ENCODE data around the gene TRNP1. TPM values are rescaled to one million over a fixed set of nuclear protein-coding genes. Genes with fewer than 3 reads are reported as not detected.

TRNP1 gene
- total RNA-seq, 4 donors from 2014 or later: 1.9 to 12.2 (median 3.2) TPM; not detected in 1

DNA sequence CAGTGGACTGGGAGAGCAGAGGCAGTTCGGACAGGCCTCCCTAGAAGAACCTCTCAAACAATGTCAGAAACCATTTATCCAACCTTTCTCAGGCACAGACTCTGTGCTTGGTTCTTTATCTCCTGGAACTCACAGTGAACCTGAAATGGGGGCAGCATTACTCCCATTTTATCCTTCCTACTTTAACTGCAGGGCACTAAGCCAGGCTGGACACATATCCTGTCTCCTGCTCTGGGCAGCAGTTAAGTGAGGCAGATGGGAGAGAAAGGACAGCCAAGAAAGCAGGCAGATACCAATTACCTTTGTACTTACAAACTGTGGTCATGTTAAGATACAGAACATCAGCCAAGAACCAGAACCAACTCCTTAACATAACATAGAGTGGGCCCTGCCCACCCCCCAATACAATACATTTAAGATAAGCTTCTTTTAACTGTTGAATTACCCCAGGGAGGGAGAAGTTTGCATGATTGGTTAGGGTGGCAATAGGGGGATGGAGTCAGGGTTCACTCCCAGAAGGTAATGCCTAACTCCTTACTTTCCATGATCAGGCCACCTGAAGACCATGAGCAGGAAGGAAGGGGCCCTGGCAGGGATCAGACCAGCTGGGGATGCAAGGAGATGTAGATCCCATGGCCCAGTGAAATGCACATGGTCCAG is 44.1 kb upstream of the TRNP1 start:
- no peak for DNase-seq
- Histone ChIP-seq H3K36me3 (peaks cover 0 to 36% (median 0%) of the 10 kb centered on the region in 3 donors), H3K27ac (no peak overlapping the region), H3K27me3 (no peaks in the 10 kb centered on the region), H3K9me3 (no peaks in the 10 kb centered on the region), H3K4me3 (no peak overlapping the region), H3K4me1 (peaks cover 0 to 19% (median 1%) of the 10 kb centered on the region in 4 donors)
- no peak for TF ChIP-seq POLR2A (IDR thresholded peaks at IDR 0.05)
- TF ChIP-seq, protein P1, sequence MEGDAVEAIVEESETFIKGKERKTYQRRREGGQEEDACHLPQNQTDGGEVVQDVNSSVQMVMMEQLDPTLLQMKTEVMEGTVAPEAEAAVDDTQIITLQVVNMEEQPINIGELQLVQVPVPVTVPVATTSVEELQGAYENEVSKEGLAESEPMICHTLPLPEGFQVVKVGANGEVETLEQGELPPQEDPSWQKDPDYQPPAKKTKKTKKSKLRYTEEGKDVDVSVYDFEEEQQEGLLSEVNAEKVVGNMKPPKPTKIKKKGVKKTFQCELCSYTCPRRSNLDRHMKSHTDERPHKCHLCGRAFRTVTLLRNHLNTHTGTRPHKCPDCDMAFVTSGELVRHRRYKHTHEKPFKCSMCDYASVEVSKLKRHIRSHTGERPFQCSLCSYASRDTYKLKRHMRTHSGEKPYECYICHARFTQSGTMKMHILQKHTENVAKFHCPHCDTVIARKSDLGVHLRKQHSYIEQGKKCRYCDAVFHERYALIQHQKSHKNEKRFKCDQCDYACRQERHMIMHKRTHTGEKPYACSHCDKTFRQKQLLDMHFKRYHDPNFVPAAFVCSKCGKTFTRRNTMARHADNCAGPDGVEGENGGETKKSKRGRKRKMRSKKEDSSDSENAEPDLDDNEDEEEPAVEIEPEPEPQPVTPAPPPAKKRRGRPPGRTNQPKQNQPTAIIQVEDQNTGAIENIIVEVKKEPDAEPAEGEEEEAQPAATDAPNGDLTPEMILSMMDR (IDR thresholded peaks at IDR 0.05): no peak

DNA sequence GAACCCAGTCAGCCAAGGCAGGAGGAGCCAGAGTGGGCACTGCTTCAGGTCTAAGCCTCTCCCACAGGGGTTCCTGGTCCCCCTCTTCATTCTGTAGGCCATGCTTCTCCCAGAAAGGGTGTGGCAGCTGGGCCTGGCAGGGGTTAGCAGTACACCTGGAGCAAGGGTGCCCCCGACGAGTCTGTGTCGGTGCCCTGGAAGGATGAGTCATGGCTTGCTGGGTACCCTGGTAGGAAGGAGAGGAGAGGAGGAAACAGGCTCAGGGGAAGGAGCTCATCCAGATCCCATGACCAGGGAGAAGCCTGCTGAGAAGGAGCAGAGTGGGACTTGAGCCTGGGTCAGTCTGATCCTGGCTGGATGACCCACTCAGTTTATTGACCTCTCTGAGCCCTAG is 43.6 kb upstream of the TRNP1 start:
- peaks cover 0 to 19% (median 1%) of the 10 kb centered on the region in 4 donors for H3K4me1 ChIP-seq
- peak in 1 of 3 donors; percentile 43 for DNase-seq
- peaks cover 0 to 30% (median 0%) of the 10 kb centered on the region in 3 donors for H3K36me3 ChIP-seq

DNA sequence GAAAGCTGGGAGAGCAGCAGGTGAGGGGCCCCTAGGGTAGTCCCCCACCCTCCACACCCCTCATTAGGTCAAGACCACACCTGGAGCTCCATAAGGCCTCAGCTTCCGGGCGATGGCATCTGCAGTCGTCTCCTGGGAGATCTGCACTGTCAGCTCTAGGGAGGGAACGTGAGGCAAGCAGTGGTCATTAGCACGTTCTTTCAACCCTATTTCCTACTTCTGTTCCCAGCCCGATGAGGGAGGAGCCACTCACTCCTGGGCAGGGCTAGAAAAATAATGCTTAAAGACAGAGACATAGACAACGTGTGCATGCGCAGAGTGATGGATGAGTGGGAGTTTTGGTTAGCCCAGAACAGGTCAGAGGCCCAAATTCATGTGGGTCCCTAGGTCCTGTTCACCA is 42.9 kb upstream of the TRNP1 start:
- Histone ChIP-seq H3K27me3 (no peaks in the 10 kb centered on the region), H3K9me3 (no peaks in the 10 kb centered on the region), H3K27ac (no peak overlapping the region), H3K4me3 (no peak overlapping the region), H3K4me1 (peaks cover 0 to 19% (median 0%) of the 10 kb centered on the region in 4 donors), H3K36me3 (peaks cover 0 to 24% (median 0%) of the 10 kb centered on the region in 3 donors)
- no peak for DNase-seq
- TF ChIP-seq, protein P1 (IDR thresholded peaks at IDR 0.05): no peak

More for the DNA sequence above, 43.6 kb upstream of the TRNP1 start:
- no peaks in the 10 kb centered on the region for H3K9me3 ChIP-seq
- H3K27me3 ChIP-seq: no peaks in the 10 kb centered on the region
- H3K4me3 ChIP-seq: no peak overlapping the region
- no peak for TF ChIP-seq POLR2A (IDR thresholded peaks at IDR 0.05)
- TF ChIP-seq, protein P1 (IDR thresholded peaks at IDR 0.05): no peak
- no peak overlapping the region for H3K27ac ChIP-seq

DNA sequence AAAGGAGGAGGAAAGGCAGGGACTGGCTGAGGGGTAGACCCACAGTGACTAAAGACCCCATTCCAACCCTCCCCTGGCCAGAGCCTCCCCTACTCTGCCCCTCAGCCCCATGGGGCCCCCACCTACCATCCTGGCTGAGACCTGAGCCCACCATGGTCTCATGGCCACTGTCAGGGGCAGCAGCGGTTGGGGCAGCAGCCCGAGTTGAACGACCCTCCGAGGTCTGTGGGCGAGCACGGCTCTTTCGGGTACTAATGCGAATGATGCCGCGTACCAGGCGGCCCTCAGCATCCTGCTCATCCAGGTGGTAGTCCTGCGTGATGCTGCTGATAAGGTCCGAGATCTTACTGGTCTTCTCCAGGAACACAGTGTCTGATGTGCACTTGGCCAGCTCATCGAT is 42.3 kb upstream of the TRNP1 start:
- Histone ChIP-seq H3K4me3 (no peak overlapping the region), H3K36me3 (peaks cover 0 to 17% (median 0%) of the 10 kb centered on the region in 3 donors), H3K27me3 (no peaks in the 10 kb centered on the region), H3K27ac (no peak overlapping the region), H3K4me1 (peaks cover 0 to 15% (median 0%) of the 10 kb centered on the region in 4 donors), H3K9me3 (no peaks in the 10 kb centered on the region)
- no peak for DNase-seq
- TF ChIP-seq, protein P1 (IDR thresholded peaks at IDR 0.05): no peak
- TF ChIP-seq POLR2A (IDR thresholded peaks at IDR 0.05): no peak

DNA sequence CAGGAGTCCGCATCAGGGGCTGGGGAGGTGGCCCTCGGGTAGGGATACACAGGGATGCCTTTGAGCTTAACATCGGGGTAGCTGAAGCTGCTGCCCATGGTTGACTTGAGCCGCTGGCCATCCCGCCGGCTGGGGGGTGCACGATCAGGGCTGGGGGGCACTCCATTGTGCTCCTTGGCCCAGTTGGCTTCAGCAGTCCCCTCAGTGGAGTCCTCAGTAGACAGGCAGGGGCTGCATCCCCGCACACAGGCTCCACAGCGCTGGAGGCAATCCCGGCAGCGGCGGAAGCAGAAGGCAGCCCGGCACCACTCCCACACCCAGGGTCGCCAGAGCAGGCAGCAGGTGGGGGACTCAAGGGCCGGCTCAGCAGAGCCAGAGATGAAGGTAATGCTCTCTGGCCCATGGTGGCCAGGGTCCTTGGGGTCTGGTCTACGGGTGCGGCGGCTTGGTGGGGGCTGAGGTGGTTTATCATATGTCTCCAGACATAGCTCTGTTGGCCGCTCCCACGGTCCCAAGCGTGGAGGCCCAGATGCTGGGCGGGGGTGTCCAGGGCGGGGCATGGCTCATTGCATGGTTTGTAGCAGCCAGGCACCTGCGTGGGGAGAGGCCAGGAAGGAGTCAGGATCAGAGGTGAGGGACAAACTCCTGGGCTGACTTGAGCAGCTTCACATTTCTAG is 41.5 kb upstream of the TRNP1 start:
- Histone ChIP-seq H3K27ac (peak overlapping the region in 1 of 4 donors; percentile 25), H3K36me3 (peaks cover 0 to 11% (median 0%) of the 10 kb centered on the region in 3 donors), H3K27me3 (no peaks in the 10 kb centered on the region), H3K9me3 (no peaks in the 10 kb centered on the region), H3K4me1 (peaks cover 0 to 7% (median 0%) of the 10 kb centered on the region in 4 donors), H3K4me3 (no peak overlapping the region)
- TF ChIP-seq, protein P1 (IDR thresholded peaks at IDR 0.05): no peak
- TF ChIP-seq POLR2A (IDR thresholded peaks at IDR 0.05): no peak
- peak in 1 of 3 donors; percentile 43 for DNase-seq

All from Peyer's patch (tissue), 4 donors.